GM18907 (cell line): Measurements from ENCODE around the gene SAXO2.
"Not testable (repeated sequence)": the region's sequence is repeated elsewhere in the genome, so short reads cannot be mapped to it uniquely, and the experiment has no call there.

Experiments used
- ATAC-seq: cut with Tn5 transposase; IDR thresholded peaks from one replicate; pipeline ENCODE4 v1.9.1; 2021; ENCODE audit warnings: mild to moderate bottlenecking, moderate library complexity; ENCODE audit not compliant: unreplicated experiment

SAXO2 gene

DNA sequence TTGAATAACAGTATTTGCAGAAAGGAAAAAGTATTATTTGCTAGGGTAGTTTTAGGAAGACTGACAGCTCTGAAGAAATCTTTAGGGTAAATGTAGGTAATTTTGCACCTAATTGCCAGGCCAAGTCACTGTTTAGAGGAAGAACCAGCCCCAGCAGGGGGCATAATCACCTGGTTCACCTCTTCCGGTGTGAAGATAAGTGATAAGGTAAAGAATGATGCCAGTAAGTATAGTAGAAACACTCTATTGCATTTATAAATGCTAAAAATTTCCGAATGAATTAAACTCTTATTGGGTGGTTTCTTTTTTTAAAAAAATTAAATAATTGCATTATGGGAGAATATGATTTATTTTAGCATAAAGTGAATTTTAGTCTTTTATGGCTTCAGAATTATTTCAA lies 21.8 kb downstream of the SAXO2 start:
- ATAC-seq: not testable (repeated sequence)

- ATAC-seq: peak; percentile 85
These were observed 23.9 kb downstream of the SAXO2 start for GRCh38 chr15:82286475-82286874.

GRCh38 chr15:82288202-82288601 lies 25.6 kb downstream of the SAXO2 start:
- ATAC-seq: not testable (repeated sequence)

GRCh38 chr15:82292271-82292670 lies 29.7 kb downstream of the SAXO2 start:
- ATAC-seq: no peak

DNA sequence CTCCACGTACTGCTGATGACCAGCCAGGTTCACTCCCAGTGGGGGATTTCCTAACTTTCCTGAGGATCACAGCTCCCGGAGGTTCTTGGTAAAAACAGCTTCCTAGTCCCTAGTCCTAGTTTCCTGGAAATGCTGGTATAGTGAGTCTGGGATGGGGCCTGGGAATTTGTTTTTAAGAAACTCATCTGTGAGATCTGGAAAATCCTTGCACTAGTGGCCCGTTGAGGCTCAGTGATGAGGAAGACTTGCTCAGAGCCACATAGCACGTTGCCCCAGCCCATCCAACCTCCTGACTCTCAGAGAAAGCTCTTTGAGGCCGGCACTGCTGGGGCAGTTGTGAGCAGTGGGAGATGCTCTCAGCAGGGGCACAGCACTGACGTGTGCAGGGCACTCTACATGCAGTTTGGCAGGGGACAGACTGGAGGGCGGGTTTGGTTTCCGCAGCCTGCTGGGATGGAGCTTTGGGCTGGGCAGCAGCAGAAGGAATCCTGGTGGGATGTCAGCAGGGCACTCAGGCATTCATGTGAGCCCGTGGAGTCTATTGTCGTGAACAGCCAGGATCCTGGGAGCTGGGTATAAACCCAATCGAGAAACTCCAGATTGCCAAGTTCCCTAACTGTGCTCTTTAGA lies 31.6 kb downstream of the SAXO2 start:
- no peak for ATAC-seq

GRCh38 chr15:82297546-82297945 lies 34.9 kb downstream of the SAXO2 start:
- ATAC-seq: no peak

- no peak for ATAC-seq
These were observed 35.4 kb downstream of the SAXO2 start for GRCh38 chr15:82298032-82298431.

DNA sequence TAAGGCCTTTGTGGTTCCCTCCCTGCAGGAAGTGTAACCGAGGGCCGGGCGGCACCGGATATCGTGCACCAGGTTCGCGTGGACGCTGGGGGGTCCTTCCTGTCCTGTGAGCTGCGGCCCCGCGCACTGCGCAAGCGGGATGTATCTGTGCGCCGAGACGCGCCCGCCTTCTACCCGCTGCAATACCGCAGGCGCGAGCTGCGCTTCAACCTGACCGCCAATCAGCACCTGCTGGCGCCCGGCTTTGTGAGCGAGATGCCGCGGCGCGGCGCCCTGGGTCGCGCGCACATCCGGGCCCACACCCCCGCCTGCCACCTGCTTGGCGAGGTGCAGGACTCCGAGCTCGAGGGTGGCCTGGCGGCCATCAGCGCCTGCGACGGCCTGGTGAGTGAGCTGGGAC lies 35.9 kb downstream of the SAXO2 start:
- ATAC-seq: no peak

GRCh38 chr15:82299511-82299914 lies 36.9 kb downstream of the SAXO2 start:
- not testable (repeated sequence) for ATAC-seq

DNA sequence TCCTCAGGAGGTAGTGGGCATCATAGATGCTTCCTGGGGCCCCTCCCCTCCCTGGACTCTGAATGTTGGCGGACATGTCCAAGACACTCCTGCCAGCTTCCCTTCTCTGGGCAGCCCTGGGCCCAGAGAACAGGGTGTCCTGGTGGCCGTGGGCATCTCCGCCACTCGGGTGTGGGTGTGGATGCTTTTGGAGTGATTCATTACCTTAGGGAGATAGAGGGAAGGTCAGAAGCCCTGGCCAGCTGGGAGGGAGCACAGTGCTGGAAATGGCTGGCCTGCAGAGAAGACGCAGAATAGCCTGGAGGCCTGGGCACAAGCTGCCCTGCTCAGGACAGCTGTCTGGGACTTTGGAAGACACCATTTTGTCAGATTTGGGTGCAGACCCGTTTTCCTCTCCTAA lies 37.7 kb downstream of the SAXO2 start:
- ATAC-seq: not testable (repeated sequence)

GRCh38 chr15:82300883-82301282 lies 38.3 kb downstream of the SAXO2 start:
- no peak for ATAC-seq

GRCh38 chr15:82301296-82302016 lies 38.8 kb downstream of the SAXO2 start:
- no peak for ATAC-seq

- no peak for ATAC-seq
These were observed 41.5 kb downstream of the SAXO2 start for GRCh38 chr15:82303956-82304777.

DNA sequence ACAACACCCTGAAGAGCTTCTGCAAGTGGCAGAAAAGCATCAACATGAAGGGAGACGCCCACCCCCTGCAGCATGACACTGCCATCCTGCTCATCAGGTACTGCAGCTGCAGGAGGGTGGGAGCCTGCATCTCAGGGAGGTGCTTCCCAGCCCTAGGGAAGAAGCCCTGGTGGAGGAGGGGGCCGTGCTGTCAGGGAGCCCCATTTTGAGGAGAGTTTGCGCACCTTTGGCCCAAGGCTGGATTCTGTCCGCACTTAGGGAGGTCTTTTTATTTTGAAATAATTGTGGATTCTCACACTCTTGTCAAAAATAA lies 42.1 kb downstream of the SAXO2 start:
- ATAC-seq: no peak

DNA sequence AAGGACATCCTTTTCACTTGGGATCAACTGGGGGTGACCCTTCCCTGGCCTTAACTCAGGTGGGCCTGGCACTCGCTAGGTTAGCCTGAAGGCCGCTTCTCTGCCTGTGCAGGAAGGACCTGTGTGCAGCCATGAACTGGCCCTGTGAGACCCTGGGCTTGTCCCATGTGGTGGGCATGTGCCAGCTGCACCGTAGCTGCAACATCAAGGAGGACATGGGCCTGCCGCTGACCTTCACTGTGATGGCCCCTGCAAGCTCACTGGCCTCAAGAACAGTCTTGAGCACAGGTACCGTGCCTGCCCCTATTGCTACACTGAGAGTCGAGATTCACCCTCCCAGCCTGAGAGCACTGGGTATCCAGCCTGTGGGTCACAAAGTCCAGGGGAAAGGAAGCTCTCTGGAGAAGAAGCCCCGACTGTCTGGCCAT lies 43.0 kb downstream of the SAXO2 start:
- no peak for ATAC-seq

DNA sequence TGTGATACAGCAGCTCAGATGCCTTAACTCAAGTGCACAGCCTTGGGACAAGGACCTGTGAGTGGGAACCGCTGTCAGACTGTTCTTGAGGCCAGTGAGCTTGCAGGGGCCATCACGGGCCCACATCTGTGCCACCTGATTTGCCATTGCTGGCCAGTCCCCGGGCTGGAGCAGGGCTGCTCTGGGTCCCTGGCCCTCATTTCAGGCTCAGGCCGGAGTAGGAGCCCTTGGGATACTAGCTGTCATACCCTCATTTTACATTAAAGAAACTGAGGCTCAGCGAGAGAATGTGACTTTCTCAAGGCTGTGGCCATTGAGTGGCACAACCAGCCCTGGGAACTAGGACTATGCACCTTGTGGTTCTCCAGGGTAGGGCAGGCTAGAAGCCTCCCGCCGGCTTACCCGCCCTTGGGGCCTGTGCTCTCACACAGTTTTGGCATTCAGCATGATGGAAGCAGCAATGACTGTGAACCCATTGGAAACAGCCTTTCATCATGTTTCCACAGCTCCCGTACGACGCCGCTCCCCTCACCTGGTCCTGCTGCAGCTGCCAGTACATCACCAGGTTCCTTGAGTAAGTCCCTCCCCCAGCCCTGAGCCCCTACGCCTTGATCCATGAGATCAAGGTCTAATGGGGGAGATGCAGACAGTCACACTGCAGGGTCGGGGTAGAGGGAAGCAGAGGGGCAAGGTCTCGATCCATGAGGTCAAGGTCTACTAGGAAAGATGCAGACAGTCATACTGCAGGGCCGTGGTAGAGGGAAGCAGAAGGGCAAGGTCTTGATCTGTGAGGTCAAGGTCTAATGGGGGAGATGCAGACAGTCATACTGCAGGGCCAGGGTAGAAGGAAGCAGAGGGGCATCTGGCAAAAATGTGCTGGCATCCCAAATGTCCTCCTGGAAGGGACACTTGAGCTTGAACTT lies 44.4 kb downstream of the SAXO2 start:
- ATAC-seq: no peak

DNA sequence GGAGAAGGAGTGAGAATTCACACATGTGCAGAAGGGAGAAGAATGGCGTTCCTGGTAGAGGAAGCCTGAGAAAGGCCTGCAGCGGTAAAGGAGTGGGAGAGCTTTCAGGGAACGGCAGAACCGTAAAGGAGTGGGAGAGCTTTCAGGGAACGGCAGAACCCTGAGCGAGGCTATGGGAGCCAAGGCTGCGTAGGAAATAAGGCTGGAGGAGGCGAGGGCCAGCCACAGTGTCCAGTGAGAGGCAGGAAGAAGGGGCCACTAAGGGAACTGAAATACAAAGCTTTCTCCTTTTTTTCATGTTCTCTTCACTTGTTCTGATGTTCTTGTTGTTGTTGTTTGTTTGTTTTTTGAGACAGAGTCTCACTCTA lies 45.1 kb downstream of the SAXO2 start:
- ATAC-seq: no peak

GRCh38 chr15:82309802-82310201 lies 47.2 kb downstream of the SAXO2 start:
- ATAC-seq: no peak

DNA sequence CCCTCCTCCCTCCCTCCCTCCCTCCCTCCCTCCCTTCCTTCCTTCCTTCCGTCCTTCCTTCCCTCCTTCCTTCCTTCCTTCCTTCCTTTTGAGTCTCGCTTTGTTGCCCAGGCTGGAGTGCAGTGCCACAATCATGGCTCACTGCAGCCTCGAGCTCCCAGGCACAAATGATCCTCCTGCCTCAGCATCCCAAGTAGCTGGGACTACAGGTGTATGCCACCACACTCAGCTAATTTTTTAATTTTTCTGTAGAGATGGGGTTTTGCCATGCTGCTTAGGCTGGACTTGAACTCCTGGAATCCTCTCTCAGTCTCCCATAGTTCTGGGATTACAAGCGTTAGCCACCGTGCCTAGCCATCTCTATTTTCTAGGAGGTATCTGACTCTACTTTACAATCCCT lies 48.7 kb downstream of the SAXO2 start:
- ATAC-seq: not testable (repeated sequence)

- no peak for ATAC-seq
These were observed 50.1 kb downstream of the SAXO2 start for GRCh38 chr15:82312586-82313349.
